ENCODE measurements around the gene FLT3.

DNA sequence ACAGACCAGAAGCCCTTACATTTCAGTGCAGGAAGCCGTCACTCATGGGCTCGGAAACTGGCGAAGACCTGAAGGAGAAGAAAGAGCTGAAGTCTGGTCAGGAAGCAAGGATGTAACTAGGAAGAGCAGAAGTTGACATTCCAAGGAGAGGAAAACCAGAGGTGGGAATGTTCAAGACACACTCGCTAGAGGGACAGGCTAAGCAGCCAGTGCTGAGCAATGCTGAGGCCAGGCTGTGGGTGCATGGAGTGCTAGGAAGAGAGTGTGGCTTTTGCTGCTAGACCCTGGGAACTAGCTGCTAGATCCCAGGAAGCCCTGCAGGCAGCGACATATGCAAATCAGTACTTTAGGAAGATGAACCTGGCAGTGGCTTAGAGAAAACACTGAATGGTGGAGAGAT is 99.8 kb downstream of the FLT3 start:
- TF ChIP-seq, protein P1, sequence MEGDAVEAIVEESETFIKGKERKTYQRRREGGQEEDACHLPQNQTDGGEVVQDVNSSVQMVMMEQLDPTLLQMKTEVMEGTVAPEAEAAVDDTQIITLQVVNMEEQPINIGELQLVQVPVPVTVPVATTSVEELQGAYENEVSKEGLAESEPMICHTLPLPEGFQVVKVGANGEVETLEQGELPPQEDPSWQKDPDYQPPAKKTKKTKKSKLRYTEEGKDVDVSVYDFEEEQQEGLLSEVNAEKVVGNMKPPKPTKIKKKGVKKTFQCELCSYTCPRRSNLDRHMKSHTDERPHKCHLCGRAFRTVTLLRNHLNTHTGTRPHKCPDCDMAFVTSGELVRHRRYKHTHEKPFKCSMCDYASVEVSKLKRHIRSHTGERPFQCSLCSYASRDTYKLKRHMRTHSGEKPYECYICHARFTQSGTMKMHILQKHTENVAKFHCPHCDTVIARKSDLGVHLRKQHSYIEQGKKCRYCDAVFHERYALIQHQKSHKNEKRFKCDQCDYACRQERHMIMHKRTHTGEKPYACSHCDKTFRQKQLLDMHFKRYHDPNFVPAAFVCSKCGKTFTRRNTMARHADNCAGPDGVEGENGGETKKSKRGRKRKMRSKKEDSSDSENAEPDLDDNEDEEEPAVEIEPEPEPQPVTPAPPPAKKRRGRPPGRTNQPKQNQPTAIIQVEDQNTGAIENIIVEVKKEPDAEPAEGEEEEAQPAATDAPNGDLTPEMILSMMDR (IDR thresholded peaks at IDR 0.05) = no peak
- no peak for TF ChIP-seq EZH2 (IDR thresholded peaks at IDR 0.05; ENCODE audit: borderline replicate concordance, insufficient read depth, low read depth, low read length, poor library complexity, severe bottlenecking)
